IMR-90 (cell line): Measurements from ENCODE around the gene HTR2A. TPM values are rescaled to one million over a fixed set of nuclear protein-coding genes. Genes with fewer than 3 reads are reported as not detected.

Source experiments
- ATAC-seq: fragments of 200-7000 bp; cut with Tn5 transposase; 2 replicates; pipeline ENCODE4 v1.9.1; 2020; ENCODE audit warnings: low read depth, mild to moderate bottlenecking, moderate library complexity
- BruUV-seq: library from RNA; stranded (reverse); fragments of 400-500 nt; replicated peaks from 2 replicates; lab custom pipeline; 2021; lab: Mats Ljungman, UMichigan
- CTCF ChIA-PET: fragments of 300-600 bp; formaldehyde crosslinking; extraction: SDS; loops from one replicate; lab custom pipeline; 2021; ENCODE audit warnings: antibody characterized with exemption; lab: Yijun Ruan, JAX
- POLR2A ChIA-PET: fragments of 300-600 bp; sonication (Branson Sonifier 250); formaldehyde crosslinking; loops from one replicate; lab custom pipeline; 2022; ENCODE audit warnings: antibody characterized with exemption; ENCODE audit not compliant: unreplicated experiment; lab: Charles Lee
- DNase-seq: peaks from one replicate; pipeline ENCODE4 v3.0.0; 2013
- H2AFZ ChIP-seq: replicated peaks from 2 replicates; pipeline ENCODE3; 2013; ENCODE audit warnings: low read length, mild to moderate bottlenecking; ENCODE audit not compliant: poor library complexity
- H2AK5ac ChIP-seq: 2 replicates; pipeline ENCODE4 v1.6.1; 2013; ENCODE audit warnings: low read depth, low read length, inconsistent platforms
- H2AK9ac ChIP-seq: replicated peaks from 2 replicates; pipeline ENCODE3; 2013; ENCODE audit warnings: mild to moderate bottlenecking, low read depth, low read length, moderate library complexity; ENCODE audit not compliant: poor library complexity
- H2BK120ac ChIP-seq: 2 replicates; pipeline ENCODE4 v1.6.1; 2013; ENCODE audit warnings: low read depth, low read length, inconsistent platforms
- H2BK15ac ChIP-seq: 3 replicates; pipeline ENCODE4 v1.6.1; 2013; ENCODE audit warnings: low read depth, low read length, inconsistent platforms
- H2BK20ac ChIP-seq: 2 replicates; pipeline ENCODE4 v1.6.1; 2013; ENCODE audit warnings: low read depth, mild to moderate bottlenecking, inconsistent platforms, low read length, moderate library complexity
- H2BK5ac ChIP-seq: 2 replicates; pipeline ENCODE4 v1.6.1; 2013; ENCODE audit warnings: mild to moderate bottlenecking, low read depth, low read length, inconsistent platforms; ENCODE audit not compliant: poor library complexity, severe bottlenecking
- H3K14ac ChIP-seq: replicated peaks from 2 replicates; pipeline ENCODE4 v1.6.1; 2013; ENCODE audit warnings: low read depth, low read length, inconsistent platforms
- H3K18ac ChIP-seq: 2 replicates; pipeline ENCODE4 v1.6.1; 2013; ENCODE audit warnings: low read depth, low read length, control low read depth
- H3K23ac ChIP-seq: 2 replicates; pipeline ENCODE4 v1.6.1; 2013; ENCODE audit warnings: low read depth, low read length, inconsistent platforms
- H3K27ac ChIP-seq: 2 replicates; pipeline ENCODE4 v1.5.1; 2013; ENCODE audit warnings: mild to moderate bottlenecking, control low read depth, low read length; ENCODE audit not compliant: insufficient read depth
- H3K27me3 ChIP-seq: 2 replicates; pipeline ENCODE4 v1.6.1; 2013; ENCODE audit warnings: low read length; ENCODE audit not compliant: control insufficient read depth, insufficient read depth
- H3K36me3 ChIP-seq: 2 replicates; pipeline ENCODE4 v1.6.1; 2013; ENCODE audit warnings: low read length, mixed read lengths; ENCODE audit not compliant: control insufficient read depth, insufficient read depth
- H3K4ac ChIP-seq: 2 replicates; pipeline ENCODE4 v1.6.1; 2013; ENCODE audit warnings: low read depth, low read length, inconsistent platforms
- H3K4me1 ChIP-seq: 2 replicates; pipeline ENCODE4 v1.6.1; 2013; ENCODE audit warnings: low read length, mixed read lengths; ENCODE audit not compliant: control insufficient read depth, insufficient read depth
- H3K4me2 ChIP-seq: 2 replicates; pipeline ENCODE4 v1.6.1; 2013; ENCODE audit warnings: low read depth, mild to moderate bottlenecking, control low read depth, low read length, moderate library complexity
- H3K4me3 ChIP-seq: 2 replicates; pipeline ENCODE4 v1.5.1; 2013; ENCODE audit warnings: low read depth, mild to moderate bottlenecking, control low read depth, low read length, moderate library complexity; ENCODE audit not compliant: insufficient read depth
- H3K56ac ChIP-seq: 2 replicates; pipeline ENCODE4 v1.6.1; 2013; ENCODE audit warnings: low read length, inconsistent platforms; ENCODE audit not compliant: insufficient read depth; ENCODE audit errors: extremely low read depth
- H3K79me1 ChIP-seq, 2 experiments: 2 replicates each; pipeline ENCODE4 v1.6.1; 2013; ENCODE audit warnings: low read length in 2 of 2, inconsistent platforms in 1 of 2, low read depth in 1 of 2
- H3K9ac ChIP-seq: 2 replicates; pipeline ENCODE4 v1.6.1; 2013; ENCODE audit warnings: low read depth, low read length, control low read depth
- H3K9me1 ChIP-seq: 2 replicates; pipeline ENCODE4 v1.6.1; 2013; ENCODE audit warnings: low read length, inconsistent platforms; ENCODE audit not compliant: insufficient read depth
- H3K9me3 ChIP-seq: 2 replicates; pipeline ENCODE4 v1.6.1; 2013; ENCODE audit warnings: low read length; ENCODE audit not compliant: control insufficient read depth, insufficient read depth
- H4K20me1 ChIP-seq: 2 replicates; pipeline ENCODE4 v1.6.1; 2013; ENCODE audit warnings: low read length, inconsistent platforms; ENCODE audit not compliant: insufficient read depth
- H4K5ac ChIP-seq: 2 replicates; pipeline ENCODE4 v1.6.1; 2013; ENCODE audit warnings: mild to moderate bottlenecking, low read depth, low read length, control low read depth
- H4K8ac ChIP-seq, 2 experiments: 2 replicates each; pipeline ENCODE4 v1.6.1; 2013; ENCODE audit warnings: low read depth in 2 of 2, low read length in 2 of 2, control low read depth in 1 of 2, inconsistent platforms in 1 of 2
- H4K91ac ChIP-seq: 2 replicates; pipeline ENCODE4 v1.6.1; 2013; ENCODE audit warnings: low read depth, low read length, inconsistent platforms; ENCODE audit not compliant: insufficient read depth
- MAFK ChIP-seq: IDR thresholded peaks from 2 replicates; pipeline ENCODE4 v1.6.1; 2012; ENCODE audit warnings: low read depth, low read length, improper control_type of control experiment
- MAZ ChIP-seq: IDR thresholded peaks from 2 replicates; pipeline ENCODE4 v1.6.1; 2012; ENCODE audit warnings: low read depth, mild to moderate bottlenecking, low read length, improper control_type of control experiment, moderate library complexity, borderline replicate concordance
- WGBS, 2 experiments: methylation state at CpG; one replicate each; pipeline versions ENCODE4 v1.1.5 to v1.1.7; 2013; ENCODE audit warnings: missing lambda C conversion rate in 2 of 2; ENCODE audit not compliant: insufficient read length in 1 of 2; ENCODE audit errors: extremely low coverage in 2 of 2; 5-methylcytosine and 5-hydroxymethylcytosine counted together
- dilution Hi-C: fragments of 300-500 bp; cut with HindIII; formaldehyde crosslinking; loops from one replicate; pipeline ENCODE4 v1.14.3; 2018; ENCODE audit warnings: low sequenced_read_pairs; ENCODE audit not compliant: unreplicated experiment
- in situ Hi-C: fragments of 300-500 bp; cut with MboI; formaldehyde crosslinking; loops from 3 replicates; pipeline ENCODE4 v1.14.3; 2019; ENCODE audit warnings: low sequenced_read_pairs, inconsistent platforms, mixed read lengths
- intact Hi-C: fragments of 100-400 bp; cut with micrococcal nuclease; formaldehyde crosslinking; loops from 2 replicates; pipeline ENCODE4 v1.10.0; 2022
- polyA plus RNA-seq, 3 experiments: library from polyadenylated mRNA; depleted of rRNA; stranded (reverse); fragments of >200 nt; gene quantifications; 2 replicates each; pipeline ENCODE4 v1.2.3, GENCODE V29; 2012; ENCODE audit warnings: low replicate concordance in 1 of 3
- total RNA-seq: library from RNA; depleted of rRNA; stranded (reverse); fragments of >200 nt; gene quantifications from 2 replicates; pipeline ENCODE4 v1.2.3, GENCODE V29; 2012

HTR2A gene
- total and polyA plus RNA-seq, 2 of the 4 experiments (the other 2 are of a cell fraction), result 0.02 TPM; not detected in 1

DNA sequence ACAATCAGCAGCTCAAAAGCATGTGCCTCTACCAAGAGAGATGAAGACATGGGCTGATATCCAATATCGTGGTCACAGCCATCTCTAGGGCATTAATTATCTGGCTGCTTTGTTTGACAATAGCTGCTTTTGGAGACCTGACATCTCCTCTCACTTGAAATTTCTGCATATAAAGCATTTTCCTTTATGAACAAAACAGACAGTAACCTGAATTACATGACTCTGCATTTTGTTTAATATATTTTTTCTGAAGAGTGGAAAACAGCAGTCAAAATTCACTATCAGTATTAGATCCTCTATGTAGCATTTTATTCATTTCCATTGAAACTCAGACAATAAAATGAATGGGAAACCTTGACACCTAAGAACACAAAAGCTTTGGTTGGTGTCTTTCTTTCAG is 57.5 kb downstream of the HTR2A start:
- Histone ChIP-seq H2BK5ac (no peak overlapping the region), H3K9ac (no peak overlapping the region), H3K18ac (no peak overlapping the region), H4K5ac (no peak overlapping the region), H2BK20ac (no peak overlapping the region), H3K14ac (no peak overlapping the region), H2AK5ac (no peak overlapping the region), H4K91ac (no peak overlapping the region), H3K27ac (no peak overlapping the region), H2AK9ac (no peak overlapping the region), H3K4me3 (no peak overlapping the region), H3K4me1 (no peaks in the 10 kb centered on the region), H3K9me3 (no peaks in the 10 kb centered on the region), H3K79me1 (no peaks in the 10 kb centered on the region), H3K27me3 (peaks cover 13% of the 10 kb centered on the region; the same call in 1 of the 2 replicates), H2BK120ac (no peak overlapping the region), H3K4me2 (no peak overlapping the region), H3K56ac (no peak overlapping the region), H4K20me1 (no peaks in the 10 kb centered on the region), H2AFZ (no peak overlapping the region), H3K36me3 (no peaks in the 10 kb centered on the region), H2BK15ac (no peak overlapping the region), H3K9me1 (no peaks in the 10 kb centered on the region), H3K4ac (no peak overlapping the region), H4K8ac (no peak overlapping the region), H3K23ac (no peak overlapping the region)
- dilution Hi-C loops, result no loop called here
- intact Hi-C loops, result no loop called here
- CTCF ChIA-PET, result interaction anchor here (1.6 kb wide), 1 partner anchor 8 kb away, joined by 6 read pairs; no protein-coding TSS in a partner anchor
- POLR2A ChIA-PET, result no interaction called here
- in situ Hi-C loops, result no loop called here
- ATAC-seq, result no peak
- TF ChIP-seq MAZ (no peak), MAFK (peak; percentile 33)
- no TSS peak for BruUV-seq
- DNase-seq, result no peak
- no CpG with 5 or more reads among the region's 1 CpG for WGBS, 2 experiments
